ENCODE data around the gene CAVIN2.

- TF ChIP-seq CTCF (IDR thresholded peaks at IDR 0.05), result no peak
- no peak for TF ChIP-seq POLR2A (IDR thresholded peaks at IDR 0.05)
- no peak for TF ChIP-seq EP300 (IDR thresholded peaks at IDR 0.05)
Observed at GRCh38 chr2:191888400-191889166, 41.7 kb upstream of the CAVIN2 start.

All from upper lobe of left lung (tissue), 4 donors.